Measurements from ENCODE around the gene ANKS3.

Gene ANKS3

DNA sequence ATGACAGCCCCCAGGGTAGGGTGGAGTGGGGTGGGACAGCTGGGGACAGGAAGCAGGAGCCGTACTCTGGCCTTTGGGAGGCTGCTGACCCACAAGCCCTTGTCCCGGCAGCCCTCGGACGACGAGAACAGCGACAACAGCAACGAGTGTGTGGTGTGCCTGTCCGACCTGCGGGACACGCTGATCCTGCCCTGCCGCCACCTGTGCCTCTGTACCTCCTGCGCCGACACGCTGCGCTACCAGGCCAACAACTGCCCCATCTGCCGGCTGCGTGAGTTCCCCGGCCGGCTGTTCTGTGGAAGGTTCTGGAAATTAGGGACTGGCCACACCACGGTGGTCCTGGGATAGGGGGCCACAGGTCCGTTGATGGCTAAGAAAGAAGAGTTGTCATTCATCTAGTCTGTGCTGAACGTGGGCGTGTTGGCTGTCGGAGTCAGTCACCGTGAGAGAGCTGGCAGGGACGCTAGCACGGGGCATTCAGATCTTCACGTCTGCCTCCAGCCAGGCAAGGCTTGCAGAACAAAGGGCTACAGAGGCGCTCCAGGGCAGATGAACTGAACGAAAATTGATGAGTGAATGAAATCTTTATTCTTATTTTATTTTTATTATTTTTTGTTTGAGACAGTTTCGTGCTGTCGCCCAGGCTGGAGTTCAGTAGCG, 60.6 kb downstream of the ANKS3 start:
- Histone ChIP-seq H3K4me3 (ENCODE audit: low read depth, low read length) (no peak overlapping the region), H3K36me3 (ENCODE audit: control insufficient read depth in 2 of 2, insufficient read depth in 1 of 2, low read length in 2 of 2) (peaks cover 13 to 65% of the 10 kb centered on the region in 2 experiments; a peak in 2 of 3 replicates), H3K9me3 (ENCODE audit: control insufficient read depth, insufficient read depth, low read depth, low read length) (no peaks in the 10 kb centered on the region), H3K4me1 (ENCODE audit: control insufficient read depth, insufficient read depth, low read length) (no peaks in the 10 kb centered on the region), H3K27ac (ENCODE audit: extremely low read depth, low read depth, low read length) (no peak overlapping the region)
- ChIA-PET POLR2A (no interaction called here), CTCF (interaction anchor here (0.6 kb wide), 1 partner anchor 45 kb away, joined by 3 read pairs; no protein-coding TSS in a partner anchor)
- TF ChIP-seq ZNF335 (tag by site-specific recombination; conservative IDR thresholded peaks at IDR 0.05) (no peak), ZNF561 (tag by site-specific recombination; IDR thresholded peaks at IDR 0.05; ENCODE audit: borderline replicate concordance) (no peak), ZBTB7A (tag by site-specific recombination; IDR thresholded peaks at IDR 0.05; ENCODE audit: low read depth) (no peak), ZNF600 (tag by site-specific recombination; IDR thresholded peaks at IDR 0.05) (peak; percentile 15; the same call in 1 of the 2 replicates), ZNF560 (tag by site-specific recombination; IDR thresholded peaks at IDR 0.05; ENCODE audit: borderline replicate concordance) (no peak)

DNA sequence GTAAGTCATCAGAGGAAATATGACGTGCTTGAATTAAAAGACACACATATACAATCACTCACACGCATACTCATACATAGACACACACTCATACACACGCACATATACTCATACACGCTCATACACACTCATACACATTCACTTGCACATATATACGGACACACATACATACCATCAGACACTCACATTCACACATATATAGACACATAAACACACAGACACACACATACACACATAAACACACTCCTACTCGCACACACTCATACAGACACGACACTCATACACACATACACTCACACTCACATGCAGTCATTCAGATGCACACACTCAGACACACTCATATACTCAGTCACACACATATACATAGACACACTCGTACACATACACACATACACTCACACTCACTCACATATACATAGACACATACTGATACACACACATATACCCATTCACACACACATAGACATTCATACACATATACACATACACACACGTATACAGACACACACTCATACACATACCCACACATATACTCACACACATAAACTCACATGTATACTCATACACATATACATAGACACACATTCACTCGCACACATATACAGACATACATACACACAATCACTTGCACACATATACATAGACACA, 65.6 kb downstream of the ANKS3 start:
- Histone ChIP-seq H3K4me1 (ENCODE audit: control insufficient read depth, insufficient read depth, low read length) (no peaks in the 10 kb centered on the region), H3K27ac (ENCODE audit: extremely low read depth, low read depth, low read length) (no peak overlapping the region), H3K9me3 (ENCODE audit: control insufficient read depth, insufficient read depth, low read depth, low read length) (no peaks in the 10 kb centered on the region), H3K4me3 (ENCODE audit: low read depth, low read length) (no peak overlapping the region), H3K36me3 (ENCODE audit: control insufficient read depth in 2 of 2, insufficient read depth in 1 of 2, low read length in 2 of 2) (peaks cover 18 to 83% of the 10 kb centered on the region in 2 experiments; a peak in 2 of 3 replicates)
- ChIA-PET CTCF (no interaction called here), POLR2A (interaction anchor here (0.6 kb wide), 1 partner anchor 139 kb away, joined by 10 read pairs; no protein-coding TSS in a partner anchor)
- no peak for TF ChIP-seq YY2 (tag by site-specific recombination; IDR thresholded peaks at IDR 0.05)
- TF ChIP-seq ZNF274 (IDR thresholded peaks at IDR 0.05; ENCODE audit: low read length) = no peak
- TF ChIP-seq ZNF274 (tag by site-specific recombination; IDR thresholded peaks at IDR 0.05; ENCODE audit: borderline replicate concordance) = peak; percentile 11; the same call in 1 of the 2 replicates
- TF ChIP-seq ZFHX2 (tag by site-specific recombination; conservative IDR thresholded peaks at IDR 0.05) = no peak
- TF ChIP-seq ZNF530 (tag by site-specific recombination; IDR thresholded peaks at IDR 0.05; ENCODE audit: low read depth) = no peak
- TF ChIP-seq, protein P1, sequence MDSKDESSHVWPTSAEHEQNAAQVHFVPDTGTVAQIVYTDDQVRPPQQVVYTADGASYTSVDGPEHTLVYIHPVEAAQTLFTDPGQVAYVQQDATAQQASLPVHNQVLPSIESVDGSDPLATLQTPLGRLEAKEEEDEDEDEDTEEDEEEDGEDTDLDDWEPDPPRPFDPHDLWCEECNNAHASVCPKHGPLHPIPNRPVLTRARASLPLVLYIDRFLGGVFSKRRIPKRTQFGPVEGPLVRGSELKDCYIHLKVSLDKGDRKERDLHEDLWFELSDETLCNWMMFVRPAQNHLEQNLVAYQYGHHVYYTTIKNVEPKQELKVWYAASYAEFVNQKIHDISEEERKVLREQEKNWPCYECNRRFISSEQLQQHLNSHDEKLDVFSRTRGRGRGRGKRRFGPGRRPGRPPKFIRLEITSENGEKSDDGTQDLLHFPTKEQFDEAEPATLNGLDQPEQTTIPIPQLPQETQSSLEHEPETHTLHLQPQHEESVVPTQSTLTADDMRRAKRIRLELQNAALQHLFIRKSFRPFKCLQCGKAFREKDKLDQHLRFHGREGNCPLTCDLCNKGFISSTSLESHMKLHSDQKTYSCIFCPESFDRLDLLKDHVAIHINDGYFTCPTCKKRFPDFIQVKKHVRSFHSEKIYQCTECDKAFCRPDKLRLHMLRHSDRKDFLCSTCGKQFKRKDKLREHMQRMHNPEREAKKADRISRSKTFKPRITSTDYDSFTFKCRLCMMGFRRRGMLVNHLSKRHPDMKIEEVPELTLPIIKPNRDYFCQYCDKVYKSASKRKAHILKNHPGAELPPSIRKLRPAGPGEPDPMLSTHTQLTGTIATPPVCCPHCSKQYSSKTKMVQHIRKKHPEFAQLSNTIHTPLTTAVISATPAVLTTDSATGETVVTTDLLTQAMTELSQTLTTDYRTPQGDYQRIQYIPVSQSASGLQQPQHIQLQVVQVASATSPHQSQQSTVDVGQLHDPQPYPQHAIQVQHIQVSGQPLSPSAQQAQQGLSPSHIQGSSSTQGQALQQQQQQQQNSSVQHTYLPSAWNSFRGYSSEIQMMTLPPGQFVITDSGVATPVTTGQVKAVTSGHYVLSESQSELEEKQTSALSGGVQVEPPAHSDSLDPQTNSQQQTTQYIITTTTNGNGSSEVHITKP (tag by site-specific recombination; IDR thresholded peaks at IDR 0.05) = no peak
- 0 out of 2 replicates have a peak, but pooled peaks have one; percentile 27 for TF ChIP-seq ZNF311 (tag by site-specific recombination; IDR thresholded peaks at IDR 0.05; ENCODE audit: borderline replicate concordance)
- TF ChIP-seq ZNF629 (tag by site-specific recombination; IDR thresholded peaks at IDR 0.05) = no peak
- TF ChIP-seq BCL11B (tag by site-specific recombination; IDR thresholded peaks at IDR 0.05; ENCODE audit: low read depth) = no peak
- no peak for TF ChIP-seq ZNF596 (tag by site-specific recombination; IDR thresholded peaks at IDR 0.05)
- TF ChIP-seq ZSCAN4 (tag by site-specific recombination; IDR thresholded peaks at IDR 0.05) = 0 out of 2 replicates have a peak, but pooled peaks have one; percentile 29
- no peak for TF ChIP-seq ZNF560 (tag by site-specific recombination; IDR thresholded peaks at IDR 0.05; ENCODE audit: borderline replicate concordance)
- no peak for TF ChIP-seq ATF2 (tag by site-specific recombination; IDR thresholded peaks at IDR 0.05; ENCODE audit: low read depth)
- TF ChIP-seq ZNF747 (tag by site-specific recombination; IDR thresholded peaks at IDR 0.05) = 0 out of 2 replicates have a peak, but pooled peaks have one; percentile 15
- TF ChIP-seq, protein P2, sequence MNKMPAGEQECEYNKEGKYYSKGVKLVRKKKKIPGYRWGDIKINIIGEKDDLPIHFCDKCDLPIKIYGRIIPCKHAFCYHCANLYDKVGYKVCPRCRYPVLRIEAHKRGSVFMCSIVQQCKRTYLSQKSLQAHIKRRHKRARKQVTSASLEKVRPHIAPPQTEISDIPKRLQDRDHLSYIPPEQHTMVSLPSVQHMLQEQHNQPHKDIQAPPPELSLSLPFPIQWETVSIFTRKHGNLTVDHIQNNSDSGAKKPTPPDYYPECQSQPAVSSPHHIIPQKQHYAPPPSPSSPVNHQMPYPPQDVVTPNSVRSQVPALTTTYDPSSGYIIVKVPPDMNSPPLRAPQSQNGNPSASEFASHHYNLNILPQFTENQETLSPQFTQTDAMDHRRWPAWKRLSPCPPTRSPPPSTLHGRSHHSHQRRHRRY (tag by site-specific recombination; IDR thresholded peaks at IDR 0.05) = no peak
- no peak for TF ChIP-seq ZNF175 (tag by site-specific recombination; IDR thresholded peaks at IDR 0.05)
- no peak for TF ChIP-seq HOXD13 (CRISPR knock-in tag; IDR thresholded peaks at IDR 0.05; ENCODE audit: borderline replicate concordance)
- TF ChIP-seq ZNF626 (tag by site-specific recombination; IDR thresholded peaks at IDR 0.05) = no peak
- peak; percentile 43; the same call in 1 of the 2 replicates for TF ChIP-seq ZNF521 (tag by site-specific recombination; IDR thresholded peaks at IDR 0.05)
- no peak for TF ChIP-seq ZXDB (tag by site-specific recombination; IDR thresholded peaks at IDR 0.05)
